GM12878 (cell line): ENCODE data around the gene RALGPS2. TPM values are rescaled to one million over a fixed set of nuclear protein-coding genes. Genes with fewer than 3 reads are reported as not detected.

Experiments used
- ATAC-seq: fragments of 200-7000 bp; cut with Tn5 transposase; 3 replicates; pipeline ENCODE4 v1.9.1; 2020; ENCODE audit warnings: mild to moderate bottlenecking, moderate library complexity
- BruUV-seq: library from RNA; stranded (reverse); fragments of 400-500 nt; replicated peaks from 2 replicates; lab custom pipeline; 2021; lab: Mats Ljungman, UMichigan
- CTCF ChIA-PET: fragments of 300-600 bp; sonication (Branson Sonifier 250); formaldehyde crosslinking; extraction: SDS; loops from one replicate; lab custom pipeline; 2021; ENCODE audit warnings: inconsistent platforms; lab: Yijun Ruan, JAX
- POLR2A ChIA-PET: fragments of 350-600 bp; formaldehyde crosslinking; extraction: SDS; loops from one replicate; lab custom pipeline; 2021; ENCODE audit warnings: inconsistent platforms; lab: Charles Lee
- RAD21 ChIA-PET: fragments of 300-600 bp; sonication (Branson Sonifier 250); formaldehyde crosslinking; loops from one replicate; lab custom pipeline; 2023; ENCODE audit warnings: antibody characterized with exemption; ENCODE audit not compliant: unreplicated experiment; lab: Charles Lee
- SMC1A ChIA-PET: fragments of 300-600 bp; sonication (Branson Sonifier 250); formaldehyde crosslinking; loops from one replicate; lab custom pipeline; 2023; ENCODE audit not compliant: unreplicated experiment, uncharacterized antibody; lab: Charles Lee
- DNase-seq: peaks from one replicate; pipeline ENCODE4 v3.0.0-alpha.2; 2011; ENCODE audit warnings: low read depth, low spot score
- FAIRE-seq: peaks from 3 replicates; lab custom pipeline; 2011; peaks lifted over from hg19 to GRCh38; lab: Jason Lieb, UNC
- H2AFZ ChIP-seq: 2 replicates; pipeline ENCODE4 v1.6.0; 2011; ENCODE audit warnings: low read depth, low read length, control low read depth; ENCODE audit not compliant: control insufficient read depth
- H3K27ac ChIP-seq: 2 replicates; pipeline ENCODE4 v1.5.1; 2011; ENCODE audit warnings: control low read depth; ENCODE audit not compliant: control insufficient read depth, insufficient read depth
- H3K27me3 ChIP-seq, 2 experiments: replicated peaks in 1 of 2; 2 replicates each; pipeline versions ENCODE4 v1.6.0 to v1.6.1; 2011; ENCODE audit warnings: low read length in 1 of 2; ENCODE audit not compliant: control insufficient read depth in 2 of 2, insufficient read depth in 2 of 2
- H3K36me3 ChIP-seq, 2 experiments: 2 replicates each; pipeline ENCODE4 v1.5.1; 2011; ENCODE audit warnings: low read length in 1 of 2; ENCODE audit not compliant: control insufficient read depth in 2 of 2, insufficient read depth in 2 of 2
- H3K4me1 ChIP-seq: 2 replicates; pipeline ENCODE4 v1.6.1; 2011; ENCODE audit warnings: mild to moderate bottlenecking, low read length, moderate library complexity, mixed read lengths; ENCODE audit not compliant: control insufficient read depth, insufficient read depth
- H3K4me2 ChIP-seq: 2 replicates; pipeline ENCODE4 v1.6.0; 2011; ENCODE audit warnings: control low read depth; ENCODE audit not compliant: control insufficient read depth, insufficient read depth
- H3K4me3 ChIP-seq: fragments of 200-600 bp; sonication (generic); 2 replicates; pipeline ENCODE4 v1.5.1; 2016
- H3K79me2 ChIP-seq: 2 replicates; pipeline ENCODE4 v1.6.0; 2011; ENCODE audit warnings: low read length; ENCODE audit not compliant: control insufficient read depth, insufficient read depth
- H3K9ac ChIP-seq: 2 replicates; pipeline ENCODE4 v1.8.0; 2011; ENCODE audit warnings: low read length, control low read depth, mixed read lengths; ENCODE audit not compliant: control insufficient read depth, insufficient read depth
- H3K9me3 ChIP-seq: replicated peaks from 3 replicates; pipeline ENCODE4 v1.5.1; 2011; ENCODE audit warnings: mild to moderate bottlenecking, low read length; ENCODE audit not compliant: control insufficient read depth, insufficient read depth
- H4K20me1 ChIP-seq: 2 replicates; pipeline ENCODE4 v1.6.0; 2011; ENCODE audit not compliant: control insufficient read depth, insufficient read depth
- ASH2L ChIP-seq: fragments of 300-600, 200-600 bp; sonication (generic); IDR thresholded peaks from 2 replicates; pipeline ENCODE4 v1.6.1; 2017; ENCODE audit warnings: low read depth, mild to moderate bottlenecking, borderline replicate concordance
- GABPA ChIP-seq: IDR thresholded peaks from 2 replicates; pipeline ENCODE4 v1.6.1; 2014; ENCODE audit warnings: antibody characterized with exemption, low read depth, mild to moderate bottlenecking, inconsistent platforms
- POLR2AphosphoS2 ChIP-seq: IDR thresholded peaks from 2 replicates; pipeline ENCODE4 v1.6.1; 2011; ENCODE audit warnings: low read depth, mild to moderate bottlenecking, low read length, improper control_type of control experiment, moderate library complexity
- SIN3A ChIP-seq: IDR thresholded peaks from 2 replicates; pipeline ENCODE4 v1.6.1; 2012; ENCODE audit warnings: low read depth, low read length, improper control_type of control experiment
- SPI1 ChIP-seq: IDR thresholded peaks from 2 replicates; pipeline ENCODE4 v1.6.1; 2011; ENCODE audit warnings: low read depth, mild to moderate bottlenecking, low read length, moderate library complexity, borderline replicate concordance; ENCODE audit not compliant: insufficient read depth
- WGBS: methylation state at CpG from one replicate; pipeline ENCODE4 v1.1.6; 2016; ENCODE audit warnings: low lambda C conversion rate; ENCODE audit not compliant: insufficient replicate concordance, insufficient coverage; ENCODE audit errors: missing lambda C conversion rate; 5-methylcytosine and 5-hydroxymethylcytosine counted together
- in situ Hi-C: fragments of 300-500 bp; cut with MboI; formaldehyde crosslinking; loops from 9 replicates; pipeline ENCODE4 v1.14.3; 2018; ENCODE audit warnings: mixed read lengths
- intact Hi-C: fragments of 100-400 bp; cut with micrococcal nuclease; formaldehyde crosslinking; loops from one replicate; pipeline ENCODE4 v1.14.2; 2022; ENCODE audit not compliant: unreplicated experiment
- polyA plus RNA-seq, 11 experiments: library from polyadenylated mRNA; depleted of rRNA in 4 of 11; unstranded in 6 of 11; stranded (reverse) in 5 of 11; fragments of >200 nt; fragmentation: Nextera tagmentation in 4 of 11; fragmentation: Illumina TruSeq in 1 of 11; extraction: Ambion mirVana in 4 of 11; extraction: Trizol in 1 of 11; gene quantifications; 1 replicate in 1 of 11; 2 replicates in 10 of 11; pipeline versions ENCODE4 v1.2.1 to v1.2.3, GENCODE V29; 2011 to 2016; ENCODE audit warnings: inconsistent platforms in 2 of 11, missing spikeins in 2 of 11, low read depth in 1 of 11
- total RNA-seq, 4 experiments: library from RNA; depleted of rRNA in 3 of 4; stranded (reverse); fragments of >200 nt in 3 of 4; fragmentation: Illumina TruSeq in 1 of 4; extraction: Trizol in 1 of 4; gene quantifications; 2 replicates each; pipeline versions ENCODE4 v1.2.1 to v1.2.3, GENCODE V29; 2013 to 2021
- TF ChIP-seq, protein P1 (sequence below): fragments of 450-650 bp; formaldehyde crosslinking; IDR thresholded peaks from 2 replicates; pipeline ENCODE4 v1.5.0; 2022; ENCODE audit warnings: mild to moderate bottlenecking, missing genetic modification characterization

RALGPS2 gene
- total and polyA plus RNA-seq, 10 of the 15 experiments (the other 5 are each of a cell fraction or from before 2014, with no cell fraction given): 0.08 to 3.7 (median 0.50) TPM

DNA sequence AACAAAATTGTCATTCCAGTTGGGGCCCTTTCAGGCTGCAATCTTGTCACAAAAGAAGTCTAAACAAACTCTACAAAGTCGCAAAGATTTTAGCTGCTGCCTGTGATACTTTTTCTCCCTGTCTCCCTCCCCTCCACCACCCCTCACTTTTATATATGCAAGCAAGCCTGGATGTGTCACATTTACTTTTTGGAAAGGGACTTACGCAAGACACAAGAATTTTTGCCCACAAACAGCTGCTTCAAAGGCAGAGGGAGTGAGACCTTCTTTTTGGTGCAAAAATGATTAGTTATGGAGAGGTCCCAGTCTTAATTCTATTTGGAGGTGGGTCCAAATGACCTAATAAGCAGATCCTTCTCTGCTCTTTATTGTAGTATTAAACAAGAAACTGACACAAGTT is 22.9 kb upstream of the RALGPS2 start:
- Histone ChIP-seq H3K79me2 (no peaks in the 10 kb centered on the region), H3K27ac (no peak overlapping the region), H3K36me3 (no peaks in the 10 kb centered on the region), H3K27me3 (no peaks in the 10 kb centered on the region), H3K9me3 (no peaks in the 10 kb centered on the region), H3K4me2 (no peak overlapping the region), H3K9ac (no peak overlapping the region), H4K20me1 (no peaks in the 10 kb centered on the region), H3K4me1 (no peaks in the 10 kb centered on the region), H3K4me3 (no peak overlapping the region), H2AFZ (no peak overlapping the region)
- intact Hi-C loops (no loop called here), in situ Hi-C loops (no loop called here)
- WGBS: 33% methylated on average over 2 of the region's 2 CpGs
- DNase-seq: no peak
- no peak for ATAC-seq
- ChIA-PET POLR2A (no interaction called here), RAD21 (interaction anchor here (0.8 kb wide), 1 partner anchor 123 kb away, joined by 3 read pairs; no protein-coding TSS in a partner anchor), SMC1A (interaction anchor here (1.4 kb wide), 1 partner anchor 50 kb away, joined by 3 read pairs; no protein-coding TSS in a partner anchor), CTCF (interaction anchor here (1.1 kb wide), 1 partner anchor 12 kb away, joined by 3 read pairs; no protein-coding TSS in a partner anchor)
- no TSS peak for BruUV-seq
- FAIRE-seq: no peak
- TF ChIP-seq SIN3A (no peak), POLR2AphosphoS2 (no peak), ASH2L (no peak), GABPA (no peak), SPI1 (no peak)
- TF ChIP-seq, protein P1, sequence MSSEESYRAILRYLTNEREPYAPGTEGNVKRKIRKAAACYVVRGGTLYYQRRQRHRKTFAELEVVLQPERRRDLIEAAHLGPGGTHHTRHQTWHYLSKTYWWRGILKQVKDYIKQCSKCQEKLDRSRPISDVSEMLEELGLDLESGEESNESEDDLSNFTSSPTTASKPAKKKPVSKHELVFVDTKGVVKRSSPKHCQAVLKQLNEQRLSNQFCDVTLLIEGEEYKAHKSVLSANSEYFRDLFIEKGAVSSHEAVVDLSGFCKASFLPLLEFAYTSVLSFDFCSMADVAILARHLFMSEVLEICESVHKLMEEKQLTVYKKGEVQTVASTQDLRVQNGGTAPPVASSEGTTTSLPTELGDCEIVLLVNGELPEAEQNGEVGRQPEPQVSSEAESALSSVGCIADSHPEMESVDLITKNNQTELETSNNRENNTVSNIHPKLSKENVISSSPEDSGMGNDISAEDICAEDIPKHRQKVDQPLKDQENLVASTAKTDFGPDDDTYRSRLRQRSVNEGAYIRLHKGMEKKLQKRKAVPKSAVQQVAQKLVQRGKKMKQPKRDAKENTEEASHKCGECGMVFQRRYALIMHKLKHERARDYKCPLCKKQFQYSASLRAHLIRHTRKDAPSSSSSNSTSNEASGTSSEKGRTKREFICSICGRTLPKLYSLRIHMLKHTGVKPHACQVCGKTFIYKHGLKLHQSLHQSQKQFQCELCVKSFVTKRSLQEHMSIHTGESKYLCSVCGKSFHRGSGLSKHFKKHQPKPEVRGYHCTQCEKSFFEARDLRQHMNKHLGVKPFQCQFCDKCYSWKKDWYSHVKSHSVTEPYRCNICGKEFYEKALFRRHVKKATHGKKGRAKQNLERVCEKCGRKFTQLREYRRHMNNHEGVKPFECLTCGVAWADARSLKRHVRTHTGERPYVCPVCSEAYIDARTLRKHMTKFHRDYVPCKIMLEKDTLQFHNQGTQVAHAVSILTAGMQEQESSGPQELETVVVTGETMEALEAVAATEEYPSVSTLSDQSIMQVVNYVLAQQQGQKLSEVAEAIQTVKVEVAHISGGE (CRISPR knock-in tag): no peak
